ENCODE data around the gene VPS52. TPM values are rescaled to one million over a fixed set of nuclear protein-coding genes. Genes with fewer than 3 reads are reported as not detected.

Gene VPS52
- total and polyA plus RNA-seq, 7 donors: 29.3 to 52.5 (median 35.7) TPM

- DNase-seq (peak; percentile 55 to 76), ATAC-seq (peak; percentile 2 to 31 (median 18))
- no peak for TF ChIP-seq CTCF (IDR thresholded peaks at IDR 0.05)
- Histone ChIP-seq H3K27ac (peak within 1 kb of the TSS; percentile 91), H3K27me3 (ENCODE audit: insufficient read depth in 3 of 3, low read length in 2 of 3) (no peaks in the 10 kb centered on the region), H3K4me3 (peak within 1 kb of the TSS; percentile 98), H3K36me3 (ENCODE audit: insufficient read depth in 1 of 2, low read depth in 1 of 2) (peaks cover 2 to 21% of the 10 kb centered on the region in 2 donors), H3K9me3 (no peaks in the 10 kb centered on the region), H3K4me1 (peaks cover 40% of the 10 kb centered on the region)
- WGBS, 3 donors: 0 to 1% (median 0%) methylated on average over 42 to 47 of the region's 47 CpGs
- intact Hi-C loops (cut with DNase I): loop anchor here (2.0 to 5.0 kb wide), 2 partner anchors 13 to 37 kb away; partner anchors contain the start of gene B3GALT4 (in 1 of the 2)
Observed at GRCh38 chr6:33313709-33314514, 42.2 kb upstream of the VPS52 start, which contains the start of gene TAPBP. TSS of gene TAPBP (minus strand) at chr6:33314078. CDS start at chr6:33314041, 37 bp downstream.

GRCh38 chr6:33313105-33313708 lies 41.5 kb upstream of the VPS52 start:
- Histone ChIP-seq H3K27me3 (ENCODE audit: insufficient read depth in 3 of 3, low read length in 2 of 3) (no peaks in the 10 kb centered on the region), H3K4me3 (peak overlapping the region; percentile 98), H3K27ac (peak overlapping the region; percentile 91), H3K9me3 (no peaks in the 10 kb centered on the region), H3K36me3 (ENCODE audit: insufficient read depth in 1 of 2, low read depth in 1 of 2) (peaks cover 0 to 17% of the 10 kb centered on the region in 2 donors), H3K4me1 (peaks cover 33% of the 10 kb centered on the region)
- 1 to 2% (median 1%) methylated on average over 29 to 33 of the region's 33 CpGs for WGBS, 3 donors
- intact Hi-C loops (cut with DNase I): loop anchor here in 1 of 2 donors (5.0 kb wide), 1 partner anchor 36 kb away; the partner anchor contains the start of gene B3GALT4
- DNase-seq (peak; percentile 53 to 65), ATAC-seq (peak in 2 of 4 donors; percentile 3 to 5)
- no peak for TF ChIP-seq CTCF (IDR thresholded peaks at IDR 0.05)

- DNase-seq: peak; percentile 50 to 54
- H3K4me3 ChIP-seq: peak overlapping the region; percentile 98
- ATAC-seq: peak in 3 of 4 donors; percentile 13 to 39 (median 25)
- H3K27me3 ChIP-seq (ENCODE audit: insufficient read depth in 3 of 3, low read length in 2 of 3): no peaks in the 10 kb centered on the region
- no peak for TF ChIP-seq CTCF (IDR thresholded peaks at IDR 0.05)
- peaks cover 0 to 17% of the 10 kb centered on the region in 2 donors for H3K36me3 ChIP-seq (ENCODE audit: insufficient read depth in 1 of 2, low read depth in 1 of 2)
- H3K4me1 ChIP-seq: peaks cover 31% of the 10 kb centered on the region
- peak overlapping the region; percentile 91 for H3K27ac ChIP-seq
- 10 to 17% (median 15%) methylated on average over 29 of the region's 29 CpGs for whole genome bisulfite sequencing, 3 donors
- intact Hi-C loops (cut with DNase I): loop anchor here in 1 of 2 donors (5.0 kb wide), 1 partner anchor 35 kb away; the partner anchor contains the start of gene B3GALT4
- no peaks in the 10 kb centered on the region for H3K9me3 ChIP-seq
Observed at GRCh38 chr6:33312361-33313104, 40.9 kb upstream of the VPS52 start.

GRCh38 chr6:33306356-33306755 lies 34.7 kb upstream of the VPS52 start:
- Histone ChIP-seq H3K27ac (no peak overlapping the region), H3K4me3 (no peak overlapping the region), H3K4me1 (peaks cover 5% of the 10 kb centered on the region), H3K9me3 (no peaks in the 10 kb centered on the region), H3K27me3 (ENCODE audit: insufficient read depth in 3 of 3, low read length in 2 of 3) (no peaks in the 10 kb centered on the region), H3K36me3 (ENCODE audit: insufficient read depth in 1 of 2, low read depth in 1 of 2) (peaks cover 2 to 61% of the 10 kb centered on the region in 2 donors)
- intact Hi-C loops (cut with DNase I): no loop called here
- no peak for TF ChIP-seq CTCF (IDR thresholded peaks at IDR 0.05)
- WGBS, 3 donors: 86 to 89% (median 87%) methylated on average over 4 of the region's 4 CpGs
- DNase-seq (no peak), ATAC-seq (no peak)
